T-cell (primary cell): Measurements from ENCODE around the gene YPEL3. TPM values are rescaled to one million over a fixed set of nuclear protein-coding genes. Genes with fewer than 3 reads are reported as not detected.

Experiments used
- ATAC-seq, 4 experiments: fragments of 200-7000 bp in 3 of 4; fragments of 150-1000 bp in 1 of 4; cut with Tn5 transposase; replicated peaks in 1 of 4; 1 replicate in 3 of 4; 2 replicates in 1 of 4; pipeline ENCODE4 v1.10.0; 2021; ENCODE audit warnings: moderate library complexity in 3 of 4, mild to moderate bottlenecking in 2 of 4, moderate number of reproducible peaks in 1 of 4
- CTCF ChIA-PET, 2 donors: fragments of 300-600 bp; sonication (Branson Sonifier 250); formaldehyde crosslinking; loops; one replicate each; lab custom pipeline; 2022; ENCODE audit warnings: antibody characterized with exemption in 2 of 2; lab: Charles Lee
- POLR2A ChIA-PET, 2 donors: fragments of 300-600 bp; sonication (Branson Sonifier 250); formaldehyde crosslinking; loops; one replicate each; lab custom pipeline; 2022; ENCODE audit warnings: antibody characterized with exemption in 2 of 2; lab: Charles Lee
- DNase-seq, 35 experiments: peaks; one replicate each; pipeline versions ENCODE4 v3.0.0 to v3.0.0-alpha.2; 2013 to 2023
- H3K27ac ChIP-seq: one replicate; pipeline ENCODE4 v1.5.1; 2013; ENCODE audit warnings: low read length
- H3K27me3 ChIP-seq, 2 experiments: replicated peaks in 1 of 2; 1 replicate in 1 of 2; 2 replicates in 1 of 2; pipeline versions ENCODE4 v1.6.1 to v1.7.0; 2013; ENCODE audit warnings: low read length in 1 of 2, mixed read lengths in 1 of 2; ENCODE audit not compliant: control insufficient read depth in 2 of 2, insufficient read depth in 2 of 2; ENCODE audit errors: extremely low read depth in 1 of 2
- H3K36me3 ChIP-seq, 2 donors: 1 replicate in 1 of 2; 2 replicates in 1 of 2; pipeline versions ENCODE4 v1.6.1 to v1.7.0; 2013; ENCODE audit warnings: low read length in 1 of 2; ENCODE audit not compliant: control insufficient read depth in 2 of 2, insufficient read depth in 1 of 2; ENCODE audit errors: extremely low read depth in 1 of 2
- H3K4me1 ChIP-seq, 2 experiments: 1 replicate in 1 of 2; 2 replicates in 1 of 2; pipeline versions ENCODE4 v1.6.1 to v1.7.0; 2013; ENCODE audit warnings: low read length in 2 of 2, mixed read lengths in 1 of 2; ENCODE audit not compliant: insufficient read depth in 2 of 2, control insufficient read depth in 1 of 2; ENCODE audit errors: extremely low read depth in 1 of 2
- H3K4me3 ChIP-seq, 2 donors: 1 replicate in 1 of 2; 2 replicates in 1 of 2; pipeline versions ENCODE4 v1.5.1 to v1.7.0; 2013; ENCODE audit warnings: mild to moderate bottlenecking in 2 of 2, low read length in 1 of 2, moderate library complexity in 1 of 2; ENCODE audit not compliant: control insufficient read depth in 1 of 2; ENCODE audit errors: extremely low read depth in 1 of 2
- H3K9me3 ChIP-seq: 2 replicates; pipeline ENCODE4 v1.7.0; 2013
- H3K27ac Mint-ChIP-seq, 2 donors: one replicate each; pipeline ENCODE4 v1.8.0; 2020 to 2021; ENCODE audit warnings: mild to moderate bottlenecking in 2 of 2, mixed read lengths in 2 of 2
- H3K27me3 Mint-ChIP-seq, 2 donors: one replicate each; pipeline ENCODE4 v1.8.0; 2021 to 2022; ENCODE audit warnings: mixed read lengths in 2 of 2
- H3K36me3 Mint-ChIP-seq: one replicate; pipeline ENCODE4 v1.8.0; 2021; ENCODE audit warnings: mixed read lengths
- H3K4me1 Mint-ChIP-seq, 3 donors: one replicate each; pipeline ENCODE4 v1.8.0; 2020 to 2022; ENCODE audit warnings: mixed read lengths in 3 of 3, mild to moderate bottlenecking in 1 of 3
- H3K4me3 Mint-ChIP-seq, 3 donors: one replicate each; pipeline ENCODE4 v1.8.0; 2020 to 2022; ENCODE audit warnings: mild to moderate bottlenecking in 3 of 3, mixed read lengths in 3 of 3, moderate library complexity in 3 of 3
- H3K9me3 Mint-ChIP-seq, 3 donors: one replicate each; pipeline ENCODE4 v1.8.0; 2020 to 2022; ENCODE audit warnings: mixed read lengths in 3 of 3
- WGBS: methylation state at CpG from one replicate; pipeline ENCODE4 v1.1.5; 2013; ENCODE audit warnings: missing lambda C conversion rate; ENCODE audit not compliant: insufficient coverage; 5-methylcytosine and 5-hydroxymethylcytosine counted together
- total RNA-seq, 35 experiments: library from RNA in 6 of 35; stranded (reverse) in 6 of 35; fragments of 120-200 nt in 1 of 35; gene quantifications; one replicate each; pipeline versions ENCODE4 v1.2.1 to v1.2.4 and lab custom pipeline; 2013 to 2026

The YPEL3 gene
- total RNA-seq, 5 donors from 2014 or later (not counting 1 experiment from before 2014, with no cell fraction given) = 105 to 277 (median 226) TPM

DNA sequence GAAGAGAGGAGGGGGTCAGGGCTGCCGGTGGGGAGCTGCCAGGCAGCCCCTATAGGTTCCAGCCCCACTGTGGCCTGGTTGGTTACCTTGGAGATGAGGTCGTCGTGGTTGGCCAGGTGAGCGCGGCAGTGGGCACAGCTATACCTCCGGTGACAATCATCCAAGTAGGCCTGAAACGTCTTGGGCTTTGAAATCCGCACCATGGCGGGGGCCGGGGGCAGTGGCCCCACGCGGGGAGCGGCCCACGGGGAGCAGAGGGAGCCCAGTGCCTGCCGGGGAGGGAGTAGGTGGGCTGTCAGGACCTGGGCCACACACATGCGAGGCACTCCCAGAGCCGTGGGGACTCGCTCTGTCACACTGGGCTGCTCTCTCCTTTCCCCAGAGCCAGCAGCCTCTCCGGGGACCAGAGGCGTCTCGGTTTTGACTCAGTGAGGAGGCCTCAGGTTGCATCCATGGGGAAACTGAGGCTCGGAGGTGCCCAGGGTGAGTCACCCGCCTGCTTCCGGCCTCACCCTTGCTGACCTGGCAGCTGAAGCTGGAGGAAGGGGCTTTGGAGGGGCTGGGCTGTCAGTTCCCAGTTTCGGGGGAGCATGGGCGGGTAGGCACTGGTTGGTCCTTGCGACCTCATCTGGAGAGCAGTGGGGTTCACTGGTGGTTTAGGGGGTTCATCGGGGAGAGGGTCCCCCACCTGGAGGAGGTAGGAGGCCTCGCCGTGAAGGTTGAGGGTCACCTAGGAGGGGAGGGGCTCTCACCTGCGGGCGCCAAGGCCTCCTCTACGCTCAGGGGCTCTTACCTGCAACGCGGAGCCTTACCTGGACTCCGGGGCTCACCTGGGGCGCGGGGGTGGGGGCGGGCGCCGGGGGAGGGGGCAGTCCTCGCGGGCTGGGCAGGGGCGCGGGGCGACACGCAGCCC lies 591 bp downstream of the YPEL3 start:
- Histone ChIP-seq H3K27ac (peak overlapping the region; percentile 50), H3K27me3 (peaks cover 0 to 2% of the 10 kb centered on the region in 2 experiments), H3K4me1 (peaks cover 31 to 62% of the 10 kb centered on the region in 2 experiments), H3K4me3 (peak overlapping the region; percentile 62 to 79), H3K36me3 (peaks cover 6 to 19% of the 10 kb centered on the region in 2 donors), H3K9me3 (peaks cover 3% of the 10 kb centered on the region)
- Mint-ChIP-seq H3K36me3 (peaks cover 33% of the 10 kb centered on the region), H3K4me3 (peak overlapping the region; percentile 87 to 93 (median 88)), H3K27me3 (no peaks in the 10 kb centered on the region), H3K27ac (peak overlapping the region; percentile 93 to 95), H3K4me1 (peaks cover 31 to 36% (median 36%) of the 10 kb centered on the region in 3 donors), H3K9me3 (peaks cover 5 to 20% (median 19%) of the 10 kb centered on the region in 3 donors)
- CTCF ChIA-PET = interaction anchor here in 1 of 2 donors (0.5 kb wide), 1 partner anchor 85 kb away, joined by 5 read pairs; no protein-coding TSS in a partner anchor
- ATAC-seq = peak in 3 of 4 experiments; percentile 8 to 9 (median 9)
- POLR2A ChIA-PET = no interaction called here
- DNase-seq = peak in 5 of 35 experiments; percentile 16 to 39 (median 25)
- WGBS = 9% methylated on average over 26 of the region's 47 CpGs

GRCh38 chr16:30094541-30095165 lies 1.4 kb downstream of the YPEL3 start:
- DNase-seq (no peak), ATAC-seq (no peak)
- CTCF ChIA-PET = interaction anchor here in 1 of 2 donors (0.5 kb wide), 1 partner anchor 86 kb away, joined by 5 read pairs; no protein-coding TSS in a partner anchor
- Histone ChIP-seq H3K27ac (peak overlapping the region; percentile 50), H3K4me1 (peaks cover 38 to 68% of the 10 kb centered on the region in 2 experiments), H3K27me3 (peaks cover 0 to 2% of the 10 kb centered on the region in 2 experiments), H3K9me3 (no peaks in the 10 kb centered on the region), H3K36me3 (peaks cover 6 to 19% of the 10 kb centered on the region in 2 donors), H3K4me3 (peak overlapping the region; percentile 62 to 79)
- POLR2A ChIA-PET = interaction anchor here in 1 of 2 donors (0.7 kb wide), 2 partner anchors 90 to 1101 kb away, joined by 3 to 5 read pairs; no protein-coding TSS in a partner anchor
- H3K27ac Mint-ChIP-seq = peak overlapping the region; percentile 93 to 95
- H3K36me3 Mint-ChIP-seq = peaks cover 33% of the 10 kb centered on the region
- peaks cover 39 to 44% (median 43%) of the 10 kb centered on the region in 3 donors for H3K4me1 Mint-ChIP-seq
- peaks cover 5 to 20% (median 19%) of the 10 kb centered on the region in 3 donors for H3K9me3 Mint-ChIP-seq
- no peaks in the 10 kb centered on the region for H3K27me3 Mint-ChIP-seq
- 56% methylated on average over 3 of the region's 11 CpGs for WGBS
- H3K4me3 Mint-ChIP-seq = peak overlapping the region; percentile 87 to 93 (median 88)

DNA sequence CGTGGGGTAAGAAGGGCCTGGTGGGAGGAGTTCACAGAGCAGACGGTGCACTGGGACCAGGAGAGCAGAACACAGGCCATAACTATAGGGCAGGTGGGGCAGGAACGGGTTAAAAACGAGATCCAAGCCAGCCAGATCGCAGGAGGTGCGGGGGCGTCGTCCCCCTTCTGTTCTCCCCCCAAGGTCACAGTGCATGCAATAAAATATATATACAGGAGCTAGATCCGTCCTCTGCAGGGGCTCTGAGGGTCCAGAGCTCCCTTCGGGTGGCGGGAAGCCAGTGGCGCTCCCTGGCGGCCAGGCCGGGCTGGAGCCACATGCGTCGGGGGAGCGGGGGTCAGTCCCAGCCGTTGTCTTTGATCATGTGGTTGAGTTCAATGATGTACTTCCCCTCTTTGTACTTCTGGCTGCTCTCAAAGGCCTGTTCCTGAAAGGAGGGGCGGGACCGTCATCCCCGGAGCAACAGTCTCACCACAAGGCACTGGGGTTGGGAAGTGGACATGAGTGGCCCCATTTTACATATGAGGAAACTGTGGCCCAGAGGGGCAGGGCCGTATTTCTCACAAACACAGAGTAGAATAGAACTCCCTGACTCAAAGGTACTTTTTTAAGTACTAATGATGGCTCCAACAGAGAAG lies 3.5 kb downstream of the YPEL3 start:
- peaks cover under 1 to 8% (median 6%) of the 10 kb centered on the region in 3 donors for H3K9me3 Mint-ChIP-seq
- Histone ChIP-seq H3K9me3 (no peaks in the 10 kb centered on the region), H3K27ac (peak overlapping the region; percentile 74), H3K4me3 (peak overlapping the region; percentile 62), H3K4me1 (peaks cover 38 to 73% of the 10 kb centered on the region in 2 experiments), H3K36me3 (peaks cover 6 to 19% of the 10 kb centered on the region in 2 donors), H3K27me3 (peaks cover 0 to 2% of the 10 kb centered on the region in 2 experiments)
- H3K27ac Mint-ChIP-seq = peak overlapping the region; percentile 96
- H3K4me1 Mint-ChIP-seq = peaks cover 48 to 58% (median 52%) of the 10 kb centered on the region in 3 donors
- peaks cover 25% of the 10 kb centered on the region for H3K36me3 Mint-ChIP-seq
- peak overlapping the region; percentile 83 to 93 (median 84) for H3K4me3 Mint-ChIP-seq
- H3K27me3 Mint-ChIP-seq = no peaks in the 10 kb centered on the region
- 5% methylated on average over 8 of the region's 22 CpGs for WGBS
- peak in 3 of 4 experiments; percentile 1 to 26 (median 3) for ATAC-seq
- POLR2A ChIA-PET = interaction anchor here (1.0 kb wide), 2 partner anchors 16 to 91 kb away, joined by 3 read pairs; partner anchors contain the start of genes CORO1A (in 1 of the 2) and PPP4C (in 1 of the 2)
- CTCF ChIA-PET = interaction anchor here in 1 of 2 donors (0.8 to 3.9 kb wide), 10 partner anchors 13 to 337 kb away, joined by 3 to 13 read pairs (median 4); partner anchors contain the start of genes ALDOA, DCTPP1 and PPP4C
- DNase-seq = peak in 34 of 35 experiments; percentile 34 to 80 (median 48)

DNA sequence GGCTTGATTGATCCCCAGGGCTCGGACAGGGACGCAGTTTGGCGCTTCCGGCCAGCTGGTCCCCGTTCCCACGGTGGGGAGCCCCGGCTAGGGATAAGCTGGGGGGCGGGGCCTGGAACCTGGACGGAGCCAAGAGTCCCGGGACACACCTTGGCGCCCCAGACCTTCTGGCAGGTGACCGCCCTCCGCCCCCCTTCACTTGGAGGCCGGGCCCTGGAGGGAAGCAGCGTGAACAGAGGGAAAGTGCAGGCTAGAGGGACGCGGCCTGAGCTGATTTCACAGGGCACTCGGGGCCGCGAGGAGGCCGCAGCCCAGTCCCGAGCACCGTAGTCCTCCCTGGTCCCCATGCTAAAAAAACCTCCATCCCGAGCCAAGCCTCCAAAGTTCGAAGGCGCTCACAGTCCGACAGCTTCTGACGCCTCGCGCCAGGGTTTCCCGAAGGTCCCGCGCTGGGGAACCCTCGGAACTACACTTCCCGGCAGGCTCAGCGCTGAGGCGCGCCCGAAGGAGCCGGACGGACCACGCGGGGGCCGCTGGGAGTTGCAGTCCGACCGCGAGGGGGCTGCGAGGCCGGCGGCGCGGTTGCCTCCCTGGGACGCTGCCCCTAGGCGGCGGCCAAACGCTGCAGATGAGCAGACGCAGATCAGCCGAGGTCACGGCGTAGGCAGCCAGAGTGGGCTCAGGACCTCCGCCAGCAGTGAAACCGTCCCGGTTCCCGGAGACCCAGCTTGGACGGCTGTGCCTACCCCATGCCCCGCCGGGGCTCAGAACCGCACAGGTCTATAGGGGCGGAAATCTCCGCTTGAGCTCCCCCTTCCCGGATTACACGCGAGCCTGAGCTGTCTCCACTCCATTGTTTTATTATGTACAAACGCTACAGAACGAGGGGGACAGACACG lies 4.3 kb downstream of the YPEL3 start, which contains the start of gene TBX6:
Gene TBX6 (minus strand): TSS at position 451 of the 899 bp plus-strand sequence. CDS start 731 bp downstream, outside the sequence.
- peak within 1 kb of the TSS; percentile 74 for H3K27ac ChIP-seq
- Mint-ChIP-seq H3K27me3 (no peaks in the 10 kb centered on the region), H3K27ac (peak within 1 kb of the TSS; percentile 96), H3K9me3 (peaks cover 0 to under 1% (median under 1%) of the 10 kb centered on the region in 3 donors), H3K36me3 (peaks cover 23% of the 10 kb centered on the region), H3K4me3 (peak within 1 kb of the TSS; percentile 83 to 93 (median 84)), H3K4me1 (peaks cover 47 to 56% (median 52%) of the 10 kb centered on the region in 3 donors)
- 3% methylated on average over 64 of the region's 76 CpGs for WGBS
- peak; percentile 82 to 95 (median 90) for DNase-seq
- H3K4me1 ChIP-seq = peaks cover 38 to 69% of the 10 kb centered on the region in 2 experiments
- CTCF ChIA-PET = interaction anchor here in 1 of 2 donors (0.7 to 3.9 kb wide), 16 partner anchors 11 to 338 kb away, joined by 3 to 13 read pairs (median 3); partner anchors contain the start of genes ALDOA, CORO1A, DCTPP1 and PPP4C
- POLR2A ChIA-PET = interaction anchor here in 1 of 2 donors (1.0 kb wide), 1 partner anchor 91 kb away, joined by 3 read pairs; the partner anchor contains the start of gene CORO1A
- H3K27me3 ChIP-seq = no peaks in the 10 kb centered on the region
- peak; percentile 79 to 87 (median 82) for ATAC-seq
- peak within 1 kb of the TSS; percentile 62 for H3K4me3 ChIP-seq
- no peaks in the 10 kb centered on the region for H3K9me3 ChIP-seq
- H3K36me3 ChIP-seq = peaks cover 6 to 19% of the 10 kb centered on the region in 2 donors
